A549 (cell line): ENCODE results near the gene ADCY7.

ENCODE experiments used
- BHLHE40 ChIP-seq: IDR thresholded peaks from 2 replicates; pipeline ENCODE4 v1.6.1; 2012; ENCODE audit warnings: low read depth, low read length, inconsistent platforms
- CHD4 ChIP-seq: fragments of 200-600 bp; sonication (generic); IDR thresholded peaks from 2 replicates; pipeline ENCODE4 v1.6.1; 2016; ENCODE audit warnings: antibody characterized with exemption, mild to moderate bottlenecking, borderline replicate concordance
- ESRRA ChIP-seq: fragments of 150-350 bp; IDR thresholded peaks from 2 replicates; pipeline ENCODE4 v1.6.1; 2014; ENCODE audit warnings: mild to moderate bottlenecking, low read length, borderline replicate concordance
- JUNB ChIP-seq: fragments of >200 bp; sonication (Bioruptor Twin); formaldehyde crosslinking; IDR thresholded peaks from 2 replicates; pipeline ENCODE4 v1.6.1; 2016
- MAZ ChIP-seq: fragments of 150-350 bp; IDR thresholded peaks from 2 replicates; pipeline ENCODE4 v1.6.1; 2014; ENCODE audit warnings: antibody characterized with exemption, low read depth, low read length, borderline replicate concordance
- POLR2A ChIP-seq: IDR thresholded peaks from 2 replicates; pipeline ENCODE4 v1.6.1; 2012; ENCODE audit warnings: mild to moderate bottlenecking, low read length
- RCOR1 ChIP-seq: fragments of 150-350 bp; IDR thresholded peaks from 2 replicates; pipeline ENCODE4 v1.6.1; 2014; ENCODE audit warnings: antibody characterized with exemption, low read length, low read depth
- TF ChIP-seq, protein P1 (sequence below): fragments of >200 bp; sonication (Bioruptor Twin); formaldehyde crosslinking; IDR thresholded peaks from 3 replicates; pipeline ENCODE4 v1.5.1; 2016
- TF ChIP-seq, protein P2 (sequence below): fragments of 200-600 bp; sonication (generic); IDR thresholded peaks from 2 replicates; pipeline ENCODE4 v1.6.1; 2016; ENCODE audit warnings: antibody characterized with exemption, mild to moderate bottlenecking, moderate library complexity

DNA sequence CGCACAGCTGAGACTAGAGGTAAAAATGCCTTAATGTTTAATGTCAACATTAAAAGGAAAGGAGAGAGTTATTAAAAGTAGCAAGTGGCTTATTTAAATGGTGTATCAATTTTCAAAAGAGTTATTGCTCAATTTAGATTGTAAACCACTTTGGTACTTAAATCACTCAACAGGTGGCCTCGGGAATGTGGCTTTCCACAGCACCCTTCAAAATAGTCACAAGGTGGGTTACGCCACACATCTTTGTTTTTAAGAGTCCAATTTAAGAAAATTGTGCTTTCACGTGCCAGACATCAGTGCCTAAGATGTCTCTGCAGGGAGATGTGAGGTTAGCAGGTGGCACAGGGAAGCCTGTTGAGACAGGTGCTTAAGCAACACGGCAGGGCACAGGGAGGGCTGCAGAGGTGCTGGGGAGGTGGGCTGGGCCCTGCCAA, 27.5 kb upstream of the ADCY7 start:
- TF ChIP-seq, protein P1, sequence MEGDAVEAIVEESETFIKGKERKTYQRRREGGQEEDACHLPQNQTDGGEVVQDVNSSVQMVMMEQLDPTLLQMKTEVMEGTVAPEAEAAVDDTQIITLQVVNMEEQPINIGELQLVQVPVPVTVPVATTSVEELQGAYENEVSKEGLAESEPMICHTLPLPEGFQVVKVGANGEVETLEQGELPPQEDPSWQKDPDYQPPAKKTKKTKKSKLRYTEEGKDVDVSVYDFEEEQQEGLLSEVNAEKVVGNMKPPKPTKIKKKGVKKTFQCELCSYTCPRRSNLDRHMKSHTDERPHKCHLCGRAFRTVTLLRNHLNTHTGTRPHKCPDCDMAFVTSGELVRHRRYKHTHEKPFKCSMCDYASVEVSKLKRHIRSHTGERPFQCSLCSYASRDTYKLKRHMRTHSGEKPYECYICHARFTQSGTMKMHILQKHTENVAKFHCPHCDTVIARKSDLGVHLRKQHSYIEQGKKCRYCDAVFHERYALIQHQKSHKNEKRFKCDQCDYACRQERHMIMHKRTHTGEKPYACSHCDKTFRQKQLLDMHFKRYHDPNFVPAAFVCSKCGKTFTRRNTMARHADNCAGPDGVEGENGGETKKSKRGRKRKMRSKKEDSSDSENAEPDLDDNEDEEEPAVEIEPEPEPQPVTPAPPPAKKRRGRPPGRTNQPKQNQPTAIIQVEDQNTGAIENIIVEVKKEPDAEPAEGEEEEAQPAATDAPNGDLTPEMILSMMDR, result no peak
- TF ChIP-seq, protein P2, sequence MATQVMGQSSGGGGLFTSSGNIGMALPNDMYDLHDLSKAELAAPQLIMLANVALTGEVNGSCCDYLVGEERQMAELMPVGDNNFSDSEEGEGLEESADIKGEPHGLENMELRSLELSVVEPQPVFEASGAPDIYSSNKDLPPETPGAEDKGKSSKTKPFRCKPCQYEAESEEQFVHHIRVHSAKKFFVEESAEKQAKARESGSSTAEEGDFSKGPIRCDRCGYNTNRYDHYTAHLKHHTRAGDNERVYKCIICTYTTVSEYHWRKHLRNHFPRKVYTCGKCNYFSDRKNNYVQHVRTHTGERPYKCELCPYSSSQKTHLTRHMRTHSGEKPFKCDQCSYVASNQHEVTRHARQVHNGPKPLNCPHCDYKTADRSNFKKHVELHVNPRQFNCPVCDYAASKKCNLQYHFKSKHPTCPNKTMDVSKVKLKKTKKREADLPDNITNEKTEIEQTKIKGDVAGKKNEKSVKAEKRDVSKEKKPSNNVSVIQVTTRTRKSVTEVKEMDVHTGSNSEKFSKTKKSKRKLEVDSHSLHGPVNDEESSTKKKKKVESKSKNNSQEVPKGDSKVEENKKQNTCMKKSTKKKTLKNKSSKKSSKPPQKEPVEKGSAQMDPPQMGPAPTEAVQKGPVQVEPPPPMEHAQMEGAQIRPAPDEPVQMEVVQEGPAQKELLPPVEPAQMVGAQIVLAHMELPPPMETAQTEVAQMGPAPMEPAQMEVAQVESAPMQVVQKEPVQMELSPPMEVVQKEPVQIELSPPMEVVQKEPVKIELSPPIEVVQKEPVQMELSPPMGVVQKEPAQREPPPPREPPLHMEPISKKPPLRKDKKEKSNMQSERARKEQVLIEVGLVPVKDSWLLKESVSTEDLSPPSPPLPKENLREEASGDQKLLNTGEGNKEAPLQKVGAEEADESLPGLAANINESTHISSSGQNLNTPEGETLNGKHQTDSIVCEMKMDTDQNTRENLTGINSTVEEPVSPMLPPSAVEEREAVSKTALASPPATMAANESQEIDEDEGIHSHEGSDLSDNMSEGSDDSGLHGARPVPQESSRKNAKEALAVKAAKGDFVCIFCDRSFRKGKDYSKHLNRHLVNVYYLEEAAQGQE, result no peak
- no peak for TF ChIP-seq POLR2A
- TF ChIP-seq RCOR1, result no peak
- no peak for TF ChIP-seq BHLHE40
- TF ChIP-seq JUNB, result no peak
- TF ChIP-seq MAZ, result no peak
- no peak for TF ChIP-seq CHD4
- TF ChIP-seq ESRRA, result no peak
